ENCODE results near the gene NTN1.

NTN1 gene

DNA sequence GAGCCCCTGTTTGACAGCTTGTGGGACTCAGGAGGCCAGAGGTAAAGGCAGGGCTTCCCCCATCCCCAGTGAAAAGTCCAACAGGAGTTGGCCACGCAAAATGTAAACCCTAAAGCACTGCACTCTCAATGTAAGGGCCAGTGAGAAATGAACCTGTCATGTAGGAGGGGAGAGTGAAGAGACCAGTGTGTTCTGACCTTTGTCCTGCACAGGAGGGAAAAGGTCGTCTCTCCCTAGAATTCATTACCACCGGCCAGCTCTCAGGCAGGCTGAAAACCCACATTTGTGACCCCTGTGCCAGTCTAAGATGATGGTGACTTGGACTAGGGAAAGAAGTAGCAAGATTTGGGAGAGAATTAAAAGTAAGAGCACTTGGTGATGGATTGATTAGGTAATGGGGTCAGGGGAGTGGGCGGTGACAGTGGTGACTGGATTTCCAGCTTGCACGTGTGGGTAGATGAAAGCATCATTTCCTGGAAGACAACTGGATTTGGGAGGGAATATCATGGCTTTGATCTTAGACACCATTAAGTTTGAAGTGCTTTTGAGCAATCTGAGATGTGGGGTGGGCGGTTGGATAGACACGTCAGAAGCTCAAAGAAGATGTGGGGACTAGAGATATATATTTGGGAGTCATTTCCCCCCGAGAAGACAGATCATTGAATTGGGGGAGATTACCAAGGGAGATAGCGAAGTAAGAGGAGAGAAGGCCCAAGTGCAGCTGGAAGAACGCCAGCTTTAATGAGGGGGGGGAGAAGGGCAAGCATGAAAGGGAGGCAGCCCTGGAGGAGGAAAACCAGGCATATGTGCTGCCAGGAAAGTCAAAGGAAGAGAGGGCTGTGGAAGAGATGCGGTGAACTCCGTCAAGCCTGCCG, 119.5 kb downstream of the NTN1 start:
- TF ChIP-seq, protein P1, sequence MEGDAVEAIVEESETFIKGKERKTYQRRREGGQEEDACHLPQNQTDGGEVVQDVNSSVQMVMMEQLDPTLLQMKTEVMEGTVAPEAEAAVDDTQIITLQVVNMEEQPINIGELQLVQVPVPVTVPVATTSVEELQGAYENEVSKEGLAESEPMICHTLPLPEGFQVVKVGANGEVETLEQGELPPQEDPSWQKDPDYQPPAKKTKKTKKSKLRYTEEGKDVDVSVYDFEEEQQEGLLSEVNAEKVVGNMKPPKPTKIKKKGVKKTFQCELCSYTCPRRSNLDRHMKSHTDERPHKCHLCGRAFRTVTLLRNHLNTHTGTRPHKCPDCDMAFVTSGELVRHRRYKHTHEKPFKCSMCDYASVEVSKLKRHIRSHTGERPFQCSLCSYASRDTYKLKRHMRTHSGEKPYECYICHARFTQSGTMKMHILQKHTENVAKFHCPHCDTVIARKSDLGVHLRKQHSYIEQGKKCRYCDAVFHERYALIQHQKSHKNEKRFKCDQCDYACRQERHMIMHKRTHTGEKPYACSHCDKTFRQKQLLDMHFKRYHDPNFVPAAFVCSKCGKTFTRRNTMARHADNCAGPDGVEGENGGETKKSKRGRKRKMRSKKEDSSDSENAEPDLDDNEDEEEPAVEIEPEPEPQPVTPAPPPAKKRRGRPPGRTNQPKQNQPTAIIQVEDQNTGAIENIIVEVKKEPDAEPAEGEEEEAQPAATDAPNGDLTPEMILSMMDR (IDR thresholded peaks at IDR 0.05; ENCODE audit: low read depth, low read length): no peak

DNA sequence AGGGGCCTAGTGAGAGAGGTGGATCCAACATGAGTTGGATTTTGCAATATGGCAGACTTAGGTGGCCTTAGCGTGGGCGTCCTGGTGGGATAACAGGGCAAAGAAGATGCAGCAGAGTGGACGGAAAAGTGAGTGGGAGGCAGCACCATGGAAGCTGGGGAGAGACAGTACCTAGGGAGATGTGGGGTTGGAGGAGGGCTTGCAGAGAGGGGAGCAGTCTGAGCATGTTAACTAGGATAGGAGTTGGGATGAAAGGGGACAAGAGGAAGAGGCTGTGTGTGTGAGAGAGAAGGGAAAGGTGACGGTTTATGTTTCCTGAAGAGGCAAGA, 120.1 kb downstream of the NTN1 start:
- DNase-seq (ENCODE audit: extremely low read depth, low read depth): no peak
- TF ChIP-seq, protein P1 (IDR thresholded peaks at IDR 0.05; ENCODE audit: low read depth, low read length): no peak

More for the DNA sequence above, 119.5 kb downstream of the NTN1 start:
- no peak for DNase-seq (ENCODE audit: extremely low read depth, low read depth)

DNA sequence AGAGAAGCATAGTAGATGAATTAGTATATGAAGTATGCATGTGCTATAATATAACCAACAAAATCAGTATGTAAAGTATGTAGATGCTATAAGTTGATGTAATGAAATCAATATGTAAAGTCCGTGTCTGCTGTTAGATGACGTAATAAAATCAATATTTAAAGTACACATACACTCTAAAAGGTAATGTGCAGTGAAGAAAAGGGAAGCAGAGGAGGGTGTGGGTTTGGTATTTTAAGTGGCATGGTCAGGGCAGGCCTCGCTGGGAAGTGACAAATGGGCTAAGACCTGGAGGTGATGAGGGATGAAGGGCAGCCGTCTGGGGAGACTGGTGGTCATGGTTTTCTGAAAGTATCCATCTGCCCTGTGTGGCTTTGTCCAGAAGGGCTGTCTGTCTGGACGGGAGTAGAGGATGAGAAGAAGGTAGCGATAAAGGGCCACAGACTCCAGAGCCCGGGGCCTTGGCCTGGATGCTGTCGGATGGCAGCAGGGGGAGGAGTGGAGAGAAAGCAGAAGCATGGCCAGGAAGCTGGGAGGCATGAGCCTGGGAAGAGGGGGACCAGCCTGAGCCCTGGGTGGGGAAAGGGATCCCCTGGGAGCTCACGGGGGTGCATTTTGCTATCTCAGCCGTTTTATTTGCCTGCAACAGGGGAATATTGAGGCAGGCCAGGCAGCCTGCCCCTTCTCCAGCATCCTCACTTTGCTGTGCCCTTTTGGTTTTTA, 121.6 kb downstream of the NTN1 start:
- no peak for DNase-seq (ENCODE audit: extremely low read depth, low read depth)
- TF ChIP-seq, protein P1 (IDR thresholded peaks at IDR 0.05; ENCODE audit: low read depth, low read length): no peak

DNA sequence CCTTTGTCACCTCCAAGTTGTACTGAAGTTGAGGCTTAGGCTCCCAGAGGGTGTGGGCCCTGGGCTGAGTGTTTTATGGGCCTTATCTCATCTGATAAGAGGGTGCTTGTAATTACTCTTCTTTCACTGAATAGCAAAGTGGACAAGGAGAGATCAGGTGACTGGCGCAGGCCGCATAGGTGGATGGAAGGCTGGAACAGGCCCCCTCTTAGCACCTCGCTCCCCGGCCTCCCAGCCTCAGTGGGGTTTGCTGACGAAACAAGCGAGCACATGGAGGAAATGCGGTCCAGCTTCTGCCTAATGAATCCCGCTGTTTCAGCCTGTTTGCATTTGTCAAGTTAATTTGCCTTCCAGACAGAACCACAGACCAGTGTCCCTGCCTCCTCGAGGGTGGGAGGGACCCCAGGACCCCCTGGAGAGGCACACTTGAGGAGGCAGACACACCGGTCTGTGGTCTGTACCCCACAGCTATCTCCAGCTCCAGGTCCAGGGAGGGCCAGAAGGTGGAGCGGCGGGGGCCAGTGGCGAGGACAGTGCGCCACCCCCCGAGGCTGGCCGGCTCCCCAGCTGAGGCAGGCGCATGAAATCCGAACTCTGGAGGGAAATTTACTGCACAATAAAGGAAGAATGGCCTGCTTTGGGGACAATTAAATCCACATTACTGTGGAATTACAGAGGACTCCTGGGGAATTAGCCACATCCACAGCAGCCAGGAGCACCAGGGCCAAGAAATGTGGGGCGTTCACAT, 123.4 kb downstream of the NTN1 start:
- TF ChIP-seq, protein P1 (IDR thresholded peaks at IDR 0.05; ENCODE audit: low read depth, low read length): no peak
- no peak for DNase-seq (ENCODE audit: extremely low read depth, low read depth)

DNA sequence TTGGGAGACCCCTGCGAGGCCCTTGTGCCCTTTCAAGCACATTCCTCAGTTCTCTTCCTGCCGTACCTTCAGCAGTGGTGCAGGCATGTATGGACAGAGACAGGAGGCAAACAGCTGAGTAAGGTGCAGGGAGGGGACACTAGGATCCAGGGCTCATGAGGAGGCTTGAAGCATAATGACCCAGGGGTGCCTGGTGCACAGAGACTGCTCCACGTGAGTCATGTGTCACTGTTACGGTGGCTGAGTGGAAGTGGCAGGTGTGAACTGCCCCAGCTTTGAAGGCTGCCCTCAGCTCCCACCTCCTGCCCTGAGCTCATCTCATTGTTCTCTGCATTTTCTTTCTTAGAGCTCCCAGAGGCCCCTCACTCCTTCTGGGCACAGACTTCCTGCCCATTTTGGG, 124.8 kb downstream of the NTN1 start:
- no peak for DNase-seq (ENCODE audit: extremely low read depth, low read depth)
- TF ChIP-seq, protein P1 (IDR thresholded peaks at IDR 0.05; ENCODE audit: low read depth, low read length): no peak

DNA sequence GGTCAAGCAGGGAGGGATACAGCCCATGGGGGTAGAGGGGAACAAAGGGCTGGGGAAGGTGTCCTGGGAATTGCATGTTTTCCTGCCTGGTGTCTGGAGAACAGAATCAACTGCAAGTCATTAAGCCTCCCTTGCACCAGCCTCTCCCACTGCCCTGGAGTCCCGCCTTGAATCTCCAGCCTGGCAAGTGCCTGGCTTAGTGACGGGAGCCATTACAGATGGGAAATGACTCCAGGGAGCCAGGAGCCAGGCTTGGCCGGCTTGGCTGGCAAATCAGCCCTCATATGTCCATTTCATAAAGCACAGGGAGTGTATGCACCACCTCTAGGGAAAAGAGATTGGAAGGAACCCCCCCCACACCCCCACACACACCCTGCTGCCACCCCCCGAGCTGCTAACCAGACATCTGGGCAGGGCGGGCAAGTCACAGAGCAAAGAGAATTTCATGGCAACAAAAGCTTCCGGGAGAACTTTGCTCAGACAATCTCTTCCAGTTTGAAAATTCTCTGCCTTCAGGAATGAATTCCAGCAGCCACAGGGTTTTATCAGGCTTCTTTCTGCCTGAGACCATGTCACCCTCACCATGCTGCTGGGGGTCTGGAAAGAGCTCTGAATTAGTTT, 127.7 kb downstream of the NTN1 start:
- TF ChIP-seq, protein P1 (IDR thresholded peaks at IDR 0.05; ENCODE audit: low read depth, low read length): no peak
- no peak for DNase-seq (ENCODE audit: extremely low read depth, low read depth)
